K562 (cell line): Measurements from ENCODE around the gene FAM111B. TPM values are rescaled to one million over a fixed set of nuclear protein-coding genes. Genes with fewer than 3 reads are reported as not detected.
A peak's percentile ranks its signal among the peaks of the same experiment; 100 is the strongest.

Source experiments
- CBFA2T3 ChIP-seq: fragments of 450-650 bp; IDR thresholded peaks from 2 replicates; pipeline ENCODE4 v1.6.1; 2017
- CBX1 ChIP-seq: sonication (generic); IDR thresholded peaks from 2 replicates; pipeline ENCODE4 v1.6.1; 2016; ENCODE audit warnings: antibody characterized with exemption, low read depth, mild to moderate bottlenecking
- COPS2 ChIP-seq: fragments of 450-650 bp; conservative IDR thresholded peaks from 2 replicates; pipeline ENCODE4 v1.6.1; 2016; ENCODE audit warnings: mild to moderate bottlenecking, moderate library complexity
- FOXA3 ChIP-seq, 2 experiments: fragments of 450-650 bp in 1 of 2; sonication (generic) in 1 of 2; formaldehyde crosslinking; IDR thresholded peaks in 1 of 2; conservative IDR thresholded peaks in 1 of 2; 2 replicates each; pipeline versions ENCODE4 v1.4.0 to v1.8.0; 2020 to 2022; ENCODE audit warnings: mild to moderate bottlenecking in 2 of 2, missing genetic modification reagents in 1 of 2
- KDM2B ChIP-seq: fragments of 250-450 bp; sonication (Bioruptor Pico); IDR thresholded peaks from 2 replicates; pipeline ENCODE4 v1.8.0; 2021; ENCODE audit warnings: mild to moderate bottlenecking, moderate library complexity
- KDM4B ChIP-seq, 2 experiments: fragments of 450-650 bp in 1 of 2; sonication (generic) in 1 of 2; IDR thresholded peaks; 2 replicates each; pipeline ENCODE4 v1.6.1; 2016 to 2017; ENCODE audit warnings: borderline replicate concordance in 2 of 2, antibody characterized with exemption in 1 of 2, low read depth in 1 of 2, mild to moderate bottlenecking in 1 of 2
- MCM2 ChIP-seq: fragments of 450-650 bp; IDR thresholded peaks from 2 replicates; pipeline ENCODE4 v1.6.1; 2017; ENCODE audit warnings: low read depth, mild to moderate bottlenecking
- MEF2D ChIP-seq: conservative IDR thresholded peaks from 2 replicates; pipeline ENCODE4 v1.6.1; 2016; ENCODE audit warnings: low read depth, missing genetic modification characterization, missing compliant biosample characterization
- MEIS2 ChIP-seq: fragments of 450-650 bp; IDR thresholded peaks from 2 replicates; pipeline ENCODE4 v1.6.1; 2014; ENCODE audit warnings: mild to moderate bottlenecking; ENCODE audit not compliant: partially characterized antibody
- NFIX ChIP-seq: fragments of 250-450 bp; sonication (Bioruptor Pico); IDR thresholded peaks from 2 replicates; pipeline ENCODE4 v1.4.0; 2020; ENCODE audit warnings: low read depth, mild to moderate bottlenecking, moderate library complexity
- NFXL1 ChIP-seq: fragments of 450-650 bp; formaldehyde crosslinking; IDR thresholded peaks from 2 replicates; pipeline ENCODE4 v1.4.0; 2021; ENCODE audit warnings: mild to moderate bottlenecking
- POLR2H ChIP-seq: IDR thresholded peaks from 2 replicates; pipeline ENCODE4 v1.6.1; 2016; ENCODE audit warnings: missing genetic modification characterization, low read depth, mild to moderate bottlenecking, control low read depth, missing compliant biosample characterization, moderate library complexity
- RBM34 ChIP-seq: fragments of 200-400 bp; formaldehyde crosslinking; IDR thresholded peaks from 2 replicates; pipeline ENCODE4 v1.6.1; 2018; ENCODE audit warnings: low read length, borderline replicate concordance; ENCODE audit not compliant: insufficient read depth
- RBM39 ChIP-seq: fragments of 200-400 bp; formaldehyde crosslinking; optimal IDR thresholded peaks from 2 replicates; pipeline ENCODE3; 2018; ENCODE audit warnings: low read depth, low read length
- SMARCA5 ChIP-seq: fragments of 450-650 bp; IDR thresholded peaks from 2 replicates; pipeline ENCODE4 v1.6.1; 2016
- SPI1 ChIP-seq: IDR thresholded peaks from 2 replicates; pipeline ENCODE4 v1.6.1; 2011; ENCODE audit warnings: low read depth, low read length, control low read depth, borderline replicate concordance
- U2AF1 ChIP-seq: fragments of 200-400 bp; formaldehyde crosslinking; optimal IDR thresholded peaks from 2 replicates; pipeline ENCODE3; 2017; ENCODE audit warnings: mild to moderate bottlenecking, low read depth, low read length, moderate library complexity
- ZBED1 ChIP-seq: IDR thresholded peaks from 2 replicates; pipeline ENCODE4 v1.6.1; 2014
- ZKSCAN3 ChIP-seq: fragments of 250-450 bp; sonication (Bioruptor Pico); IDR thresholded peaks from 2 replicates; pipeline ENCODE4 v1.4.0; 2020
- ZNF507 ChIP-seq: conservative IDR thresholded peaks from 2 replicates; pipeline ENCODE4 v1.6.1; 2017; ENCODE audit warnings: missing genetic modification characterization, missing compliant biosample characterization
- polyA plus RNA-seq, 8 experiments: library from polyadenylated mRNA; depleted of rRNA in 4 of 8; stranded (reverse) in 5 of 8; unstranded in 3 of 8; fragments of >200 nt; fragmentation: Nextera tagmentation in 2 of 8; fragmentation: Illumina TruSeq in 1 of 8; extraction: Ambion mirVana in 2 of 8; extraction: Trizol in 1 of 8; gene quantifications; 2 replicates each; pipeline versions ENCODE4 v1.2.1 to v1.2.3, GENCODE V29; 2011 to 2014; ENCODE audit warnings: inconsistent platforms in 1 of 8, missing spikeins in 1 of 8
- total RNA-seq, 7 experiments: library from RNA; depleted of rRNA in 6 of 7; stranded (reverse); fragments of >200 nt in 6 of 7; fragmentation: Illumina TruSeq in 2 of 7; extraction: Trizol in 2 of 7; gene quantifications; 2 replicates each; pipeline versions ENCODE4 v1.2.1 to v1.2.3, GENCODE V29; 2011 to 2021; ENCODE audit warnings: low replicate concordance in 1 of 7
- TF ChIP-seq, protein P1 (sequence below): fragments of 450-650 bp; IDR thresholded peaks from 2 replicates; pipeline ENCODE4 v1.6.1; 2018; ENCODE audit warnings: mild to moderate bottlenecking, low read depth; ENCODE audit not compliant: partially characterized antibody
- TF ChIP-seq, protein P2 (sequence below): sonication (generic); formaldehyde crosslinking; IDR thresholded peaks from 2 replicates; pipeline ENCODE4 v1.8.1; 2022; ENCODE audit warnings: missing genetic modification reagents
- TF ChIP-seq, protein P3 (sequence below), 2 experiments: IDR thresholded peaks; 2 replicates each; pipeline ENCODE4 v1.6.1; 2011; ENCODE audit warnings: borderline replicate concordance in 1 of 2, control low read depth in 1 of 2, low read depth in 1 of 2, low read length in 1 of 2, mild to moderate bottlenecking in 1 of 2, mixed read lengths in 1 of 2, moderate library complexity in 1 of 2; ENCODE audit not compliant: insufficient read depth in 1 of 2, insufficient read length in 1 of 2, poor library complexity in 1 of 2, severe bottlenecking in 1 of 2; ENCODE audit errors: extremely low read depth in 1 of 2
- TF ChIP-seq, protein P4 (sequence below): sonication (generic); IDR thresholded peaks from 2 replicates; pipeline ENCODE4 v1.6.1; 2016

Gene FAM111B
- total and polyA plus RNA-seq, 9 of the 15 experiments (the other 6 are each of a cell fraction or from before 2014, with no cell fraction given), result 0.01 to 0.33 (median 0.06) TPM; not detected in 5

DNA sequence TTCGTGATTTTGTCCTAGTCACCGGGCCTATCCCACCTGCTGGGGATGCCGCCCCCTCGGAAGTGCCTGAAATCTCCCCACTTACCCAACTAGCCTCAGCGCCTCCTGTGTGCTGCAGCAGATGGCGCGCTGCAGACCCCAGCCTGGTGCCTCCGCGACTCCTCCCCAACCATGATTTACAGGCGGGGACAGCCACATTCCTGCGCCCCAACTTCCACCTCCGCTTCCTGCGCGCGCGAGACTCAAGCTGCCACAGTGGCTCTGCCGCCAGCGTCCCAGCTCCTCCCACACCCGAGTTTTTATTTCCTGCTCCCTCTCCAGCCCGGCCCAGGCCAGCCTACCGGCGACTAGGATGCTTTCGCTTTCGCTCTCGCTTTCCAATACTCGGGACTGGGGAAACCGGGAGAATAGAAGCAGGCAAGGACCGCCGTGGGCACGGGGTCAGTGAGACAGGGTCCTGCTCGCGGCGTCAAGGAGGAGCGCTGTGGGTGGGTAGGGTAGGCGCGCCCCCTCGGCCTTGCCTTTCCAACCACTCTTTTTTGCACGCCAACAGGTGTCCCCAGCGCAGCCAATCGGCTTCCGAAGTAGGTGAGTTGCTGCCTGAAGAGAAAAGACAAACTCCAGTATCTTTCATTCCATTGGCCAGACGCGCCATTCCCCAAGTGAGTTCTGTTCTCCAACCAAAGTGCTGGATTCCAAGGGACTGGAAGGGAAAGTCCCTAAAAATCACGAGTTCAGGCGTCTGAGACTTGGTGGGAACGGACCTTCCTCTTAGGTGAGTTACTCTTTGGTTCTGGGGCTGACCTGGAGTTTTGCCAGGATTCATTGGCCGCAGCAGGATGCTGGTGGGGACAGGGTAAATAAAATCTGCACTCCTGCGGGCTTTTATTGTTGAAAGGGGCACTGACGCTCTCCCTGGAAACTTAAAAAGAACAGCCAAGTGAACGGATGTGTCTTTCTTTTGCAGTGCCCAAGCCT lies 35.8 kb downstream of the FAM111B start, which contains the start of gene FAM111A (continued):
- TF ChIP-seq, protein P1, sequence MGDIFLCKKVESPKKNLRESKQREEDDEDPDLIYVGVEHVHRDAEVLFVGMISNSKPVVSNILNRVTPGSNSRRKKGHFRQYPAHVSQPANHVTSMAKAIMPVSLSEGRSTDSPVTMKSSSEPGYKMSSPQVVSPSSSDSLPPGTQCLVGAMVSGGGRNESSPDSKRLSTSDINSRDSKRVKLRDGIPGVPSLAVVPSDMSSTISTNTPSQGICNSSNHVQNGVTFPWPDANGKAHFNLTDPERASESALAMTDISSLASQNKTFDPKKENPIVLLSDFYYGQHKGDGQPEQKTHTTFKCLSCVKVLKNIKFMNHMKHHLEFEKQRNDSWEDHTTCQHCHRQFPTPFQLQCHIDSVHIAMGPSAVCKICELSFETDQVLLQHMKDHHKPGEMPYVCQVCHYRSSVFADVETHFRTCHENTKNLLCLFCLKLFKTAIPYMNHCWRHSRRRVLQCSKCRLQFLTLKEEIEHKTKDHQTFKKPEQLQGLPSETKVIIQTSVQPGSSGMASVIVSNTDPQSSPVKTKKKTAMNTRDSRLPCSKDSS, result no peak
- no peak for TF ChIP-seq SMARCA5
- TF ChIP-seq, protein P2, sequence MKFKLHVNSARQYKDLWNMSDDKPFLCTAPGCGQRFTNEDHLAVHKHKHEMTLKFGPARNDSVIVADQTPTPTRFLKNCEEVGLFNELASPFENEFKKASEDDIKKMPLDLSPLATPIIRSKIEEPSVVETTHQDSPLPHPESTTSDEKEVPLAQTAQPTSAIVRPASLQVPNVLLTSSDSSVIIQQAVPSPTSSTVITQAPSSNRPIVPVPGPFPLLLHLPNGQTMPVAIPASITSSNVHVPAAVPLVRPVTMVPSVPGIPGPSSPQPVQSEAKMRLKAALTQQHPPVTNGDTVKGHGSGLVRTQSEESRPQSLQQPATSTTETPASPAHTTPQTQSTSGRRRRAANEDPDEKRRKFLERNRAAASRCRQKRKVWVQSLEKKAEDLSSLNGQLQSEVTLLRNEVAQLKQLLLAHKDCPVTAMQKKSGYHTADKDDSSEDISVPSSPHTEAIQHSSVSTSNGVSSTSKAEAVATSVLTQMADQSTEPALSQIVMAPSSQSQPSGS (CRISPR knock-in tag), result no peak
- TF ChIP-seq U2AF1, result no peak
- TF ChIP-seq COPS2, result no peak
- TF ChIP-seq, protein P3, sequence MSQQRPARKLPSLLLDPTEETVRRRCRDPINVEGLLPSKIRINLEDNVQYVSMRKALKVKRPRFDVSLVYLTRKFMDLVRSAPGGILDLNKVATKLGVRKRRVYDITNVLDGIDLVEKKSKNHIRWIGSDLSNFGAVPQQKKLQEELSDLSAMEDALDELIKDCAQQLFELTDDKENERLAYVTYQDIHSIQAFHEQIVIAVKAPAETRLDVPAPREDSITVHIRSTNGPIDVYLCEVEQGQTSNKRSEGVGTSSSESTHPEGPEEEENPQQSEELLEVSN (IDR thresholded peaks at IDR 0.05; ENCODE audit: borderline replicate concordance in 1 of 2, extremely low read depth in 1 of 2, insufficient read depth in 1 of 2, insufficient read length in 1 of 2, low read depth in 1 of 2, low read length in 1 of 2, poor library complexity in 1 of 2, severe bottlenecking in 1 of 2), result peak in 1 of 2 experiments; percentile 47
- no peak for TF ChIP-seq KDM4B (IDR thresholded peaks at IDR 0.05; ENCODE audit: borderline replicate concordance in 2 of 2, low read depth in 1 of 2)
- TF ChIP-seq, protein P4, sequence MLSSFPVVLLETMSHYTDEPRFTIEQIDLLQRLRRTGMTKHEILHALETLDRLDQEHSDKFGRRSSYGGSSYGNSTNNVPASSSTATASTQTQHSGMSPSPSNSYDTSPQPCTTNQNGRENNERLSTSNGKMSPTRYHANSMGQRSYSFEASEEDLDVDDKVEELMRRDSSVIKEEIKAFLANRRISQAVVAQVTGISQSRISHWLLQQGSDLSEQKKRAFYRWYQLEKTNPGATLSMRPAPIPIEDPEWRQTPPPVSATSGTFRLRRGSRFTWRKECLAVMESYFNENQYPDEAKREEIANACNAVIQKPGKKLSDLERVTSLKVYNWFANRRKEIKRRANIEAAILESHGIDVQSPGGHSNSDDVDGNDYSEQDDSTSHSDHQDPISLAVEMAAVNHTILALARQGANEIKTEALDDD, result no peak
- no peak for TF ChIP-seq CBFA2T3
- TF ChIP-seq ZNF507 (tag), result no peak
- TF ChIP-seq MEF2D, result no peak
- TF ChIP-seq RBM39, result no peak
- no peak for TF ChIP-seq KDM2B (CRISPR knock-in tag)
- no peak for TF ChIP-seq MCM2
- TF ChIP-seq ZBED1, result no peak
- TF ChIP-seq NFXL1, result no peak
- no peak for TF ChIP-seq RBM34
- TF ChIP-seq ZKSCAN3 (CRISPR knock-in tag), result no peak
- no peak for TF ChIP-seq SPI1
- no peak for TF ChIP-seq FOXA3 (CRISPR knock-in tag; conservative IDR thresholded peaks at IDR 0.05 in 1 of 2, IDR thresholded peaks at IDR 0.05 in 1 of 2)
- no peak for TF ChIP-seq CBX1
- TF ChIP-seq POLR2H (tag), result no peak
- no peak for TF ChIP-seq NFIX
- peak; percentile 94 for TF ChIP-seq MEIS2
